Measurements from ENCODE around the gene MYL7. TPM values are rescaled to one million over a fixed set of nuclear protein-coding genes. Genes with fewer than 3 reads are reported as not detected.

Gene MYL7
- total and polyA plus RNA-seq, 2 experiments from 2014 or later: 4.8 TPM; not detected in 1

DNA sequence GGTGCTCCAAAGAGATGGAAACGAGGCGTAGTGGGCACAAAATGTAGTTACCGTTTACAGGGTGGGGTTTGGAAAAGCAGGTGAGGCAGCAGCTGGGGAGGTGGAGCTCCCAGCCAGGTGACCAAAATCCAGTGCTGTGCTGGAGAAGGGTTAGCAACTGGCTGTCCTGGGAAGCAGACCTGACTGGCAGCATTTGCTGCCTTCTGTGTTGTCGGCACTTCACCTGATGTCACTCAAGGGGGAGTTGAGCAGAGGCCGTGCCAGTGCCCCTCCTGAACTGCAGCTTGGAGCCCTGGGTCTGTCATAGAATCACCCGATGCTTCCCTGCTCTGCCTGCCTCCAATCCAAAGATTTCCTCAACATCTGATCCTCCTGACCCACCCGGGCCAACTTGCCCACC lies 35.4 kb upstream of the MYL7 start (continued):
- TF ChIP-seq REST (IDR thresholded peaks at IDR 0.05; ENCODE audit: unreplicated experiment): no peak
- TF ChIP-seq, protein P1, sequence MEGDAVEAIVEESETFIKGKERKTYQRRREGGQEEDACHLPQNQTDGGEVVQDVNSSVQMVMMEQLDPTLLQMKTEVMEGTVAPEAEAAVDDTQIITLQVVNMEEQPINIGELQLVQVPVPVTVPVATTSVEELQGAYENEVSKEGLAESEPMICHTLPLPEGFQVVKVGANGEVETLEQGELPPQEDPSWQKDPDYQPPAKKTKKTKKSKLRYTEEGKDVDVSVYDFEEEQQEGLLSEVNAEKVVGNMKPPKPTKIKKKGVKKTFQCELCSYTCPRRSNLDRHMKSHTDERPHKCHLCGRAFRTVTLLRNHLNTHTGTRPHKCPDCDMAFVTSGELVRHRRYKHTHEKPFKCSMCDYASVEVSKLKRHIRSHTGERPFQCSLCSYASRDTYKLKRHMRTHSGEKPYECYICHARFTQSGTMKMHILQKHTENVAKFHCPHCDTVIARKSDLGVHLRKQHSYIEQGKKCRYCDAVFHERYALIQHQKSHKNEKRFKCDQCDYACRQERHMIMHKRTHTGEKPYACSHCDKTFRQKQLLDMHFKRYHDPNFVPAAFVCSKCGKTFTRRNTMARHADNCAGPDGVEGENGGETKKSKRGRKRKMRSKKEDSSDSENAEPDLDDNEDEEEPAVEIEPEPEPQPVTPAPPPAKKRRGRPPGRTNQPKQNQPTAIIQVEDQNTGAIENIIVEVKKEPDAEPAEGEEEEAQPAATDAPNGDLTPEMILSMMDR (conservative IDR thresholded peaks at IDR 0.05; ENCODE audit: low read depth in 2 of 2): no peak
- no peak for TF ChIP-seq EZH2phosphoT487 (IDR thresholded peaks at IDR 0.05; ENCODE audit: unreplicated experiment)
- TF ChIP-seq NANOG (IDR thresholded peaks at IDR 0.05; ENCODE audit: borderline replicate concordance): no peak
- TF ChIP-seq JUNB (IDR thresholded peaks at IDR 0.05; ENCODE audit: unreplicated experiment): no peak
- no peak for TF ChIP-seq ETS1 (IDR thresholded peaks at IDR 0.05)
- TF ChIP-seq CREB1 (CRISPR knock-in tag; IDR thresholded peaks at IDR 0.05; ENCODE audit: low read depth): no peak
- no peak for TF ChIP-seq STAT1 (IDR thresholded peaks at IDR 0.05; ENCODE audit: unreplicated experiment)

- Histone ChIP-seq H3K36me3 (ENCODE audit: insufficient read depth) (no peaks in the 10 kb centered on the region), H2AFZ (no peak overlapping the region), H3K4me3 (no peak overlapping the region), H3F3A (replicated peaks; ENCODE audit: low read depth) (no peaks in the 10 kb centered on the region), H4K20me1 (replicated peaks; ENCODE audit: insufficient read depth) (no peaks in the 10 kb centered on the region), H3K4me1 (ENCODE audit: insufficient read depth) (no peaks in the 10 kb centered on the region), H3K27ac (ENCODE audit: low read depth) (no peak overlapping the region), H3K4me2 (no peak overlapping the region), H3K27me3 (ENCODE audit: insufficient read depth) (no peaks in the 10 kb centered on the region), H3K9me2 (ENCODE audit: insufficient read depth) (no peaks in the 10 kb centered on the region), H3K79me2 (replicated peaks; ENCODE audit: insufficient read depth) (no peaks in the 10 kb centered on the region)
- Mint-ChIP-seq H3K27ac (no peak overlapping the region), H3K4me1 (peaks cover 7% of the 10 kb centered on the region; the same call in 2 of the 3 replicates), H3K9me3 (no peaks in the 10 kb centered on the region), H3K27me3 (ENCODE audit: insufficient read depth, low read depth, poor library complexity) (peaks cover 8% of the 10 kb centered on the region), H3K36me3 (ENCODE audit: low read depth) (no peaks in the 10 kb centered on the region), H3K4me3 (no peak overlapping the region)
- no peak for DNase-seq (ENCODE audit: low spot score)
- no peak for ATAC-seq
- TF ChIP-seq ZNF462 (CRISPR knock-in tag; IDR thresholded peaks at IDR 0.05): no peak
- no peak for TF ChIP-seq ZNF114 (CRISPR knock-in tag; IDR thresholded peaks at IDR 0.05)
- TF ChIP-seq ZNF331 (CRISPR knock-in tag; IDR thresholded peaks at IDR 0.05; ENCODE audit: low read depth): no peak
- TF ChIP-seq EZH2phosphoT487 (IDR thresholded peaks at IDR 0.05; ENCODE audit: unreplicated experiment): no peak
- no peak for TF ChIP-seq STAT1 (IDR thresholded peaks at IDR 0.05; ENCODE audit: unreplicated experiment)
- no peak for TF ChIP-seq EZH2 (IDR thresholded peaks at IDR 0.05; ENCODE audit: low read depth, unreplicated experiment)
Observed at GRCh38 chr7:44175730-44176129, 34.6 kb upstream of the MYL7 start.
